CD14-positive monocyte (primary cell): ENCODE data around the gene STRN. TPM values are rescaled to one million over a fixed set of nuclear protein-coding genes. Genes with fewer than 3 reads are reported as not detected.

Experiments
- DNase-seq, 3 donors: peaks; one replicate each; pipeline ENCODE4 v3.0.0-alpha.2; 2011 to 2022
- H2AFZ ChIP-seq: 2 replicates; pipeline ENCODE4 v1.6.0; 2012; ENCODE audit warnings: mild to moderate bottlenecking, low read depth, low read length, inconsistent platforms; ENCODE audit not compliant: insufficient read depth, poor library complexity, severe bottlenecking
- H3K27ac ChIP-seq, 2 donors: 1 replicate in 1 of 2; 2 replicates in 1 of 2; pipeline ENCODE4 v1.5.1; 2012 to 2013; ENCODE audit warnings: low read length in 2 of 2, control low read depth in 1 of 2, inconsistent platforms in 1 of 2, low read depth in 1 of 2, mild to moderate bottlenecking in 1 of 2
- H3K27me3 ChIP-seq, 2 donors: one replicate each; pipeline versions ENCODE4 v1.6.0 to v1.6.1; 2011 to 2013; ENCODE audit warnings: low read length in 2 of 2; ENCODE audit not compliant: control insufficient read depth in 2 of 2, insufficient read depth in 2 of 2
- H3K36me3 ChIP-seq, 2 donors: replicated peaks in 1 of 2; 1 replicate in 1 of 2; 2 replicates in 1 of 2; pipeline versions ENCODE4 v1.5.1 to v1.6.1; 2012 to 2013; ENCODE audit warnings: low read length in 2 of 2, control low read depth in 1 of 2, inconsistent platforms in 1 of 2, mild to moderate bottlenecking in 1 of 2; ENCODE audit not compliant: insufficient read depth in 2 of 2, control insufficient read depth in 1 of 2
- H3K4me1 ChIP-seq, 2 donors: 1 replicate in 1 of 2; 2 replicates in 1 of 2; pipeline versions ENCODE4 v1.5.1 to v1.6.1; 2012 to 2013; ENCODE audit warnings: low read length in 2 of 2, control low read depth in 1 of 2, inconsistent platforms in 1 of 2, mild to moderate bottlenecking in 1 of 2, moderate library complexity in 1 of 2; ENCODE audit not compliant: insufficient read depth in 2 of 2, control insufficient read depth in 1 of 2
- H3K4me2 ChIP-seq: replicated peaks from 2 replicates; pipeline ENCODE3; 2012; ENCODE audit warnings: low read length, moderate library complexity, mild to moderate bottlenecking; ENCODE audit not compliant: poor library complexity, severe bottlenecking; ENCODE audit errors: extremely low read depth
- H3K4me3 ChIP-seq, 3 experiments: fragments of 200-600 bp in 1 of 3; sonication (generic) in 1 of 3; replicated peaks in 1 of 3; 1 replicate in 2 of 3; 2 replicates in 1 of 3; pipeline ENCODE4 v1.5.1; 2011 to 2013; ENCODE audit warnings: low read length in 3 of 3, mild to moderate bottlenecking in 3 of 3, control low read depth in 2 of 3, low read depth in 2 of 3, inconsistent platforms in 1 of 3, moderate library complexity in 1 of 3
- H3K79me2 ChIP-seq: 2 replicates; pipeline ENCODE4 v1.6.0; 2012; ENCODE audit warnings: mild to moderate bottlenecking, control low read depth, inconsistent platforms, low read length, moderate library complexity; ENCODE audit not compliant: insufficient read depth
- H3K9ac ChIP-seq: 2 replicates; pipeline ENCODE4 v1.6.0; 2017; ENCODE audit warnings: low read length, mild to moderate bottlenecking; ENCODE audit not compliant: insufficient read depth, poor library complexity, severe bottlenecking
- H3K9me3 ChIP-seq, 2 donors: replicated peaks in 1 of 2; 1 replicate in 1 of 2; 2 replicates in 1 of 2; pipeline versions ENCODE4 v1.5.1 to v1.6.1; 2012 to 2013; ENCODE audit warnings: low read length in 2 of 2, control low read depth in 1 of 2; ENCODE audit not compliant: control insufficient read depth in 1 of 2, insufficient read depth in 1 of 2
- H4K20me1 ChIP-seq: 2 replicates; pipeline ENCODE4 v1.6.0; 2012; ENCODE audit warnings: mild to moderate bottlenecking, low read length, control low read depth, moderate library complexity; ENCODE audit not compliant: insufficient read depth
- H3K27ac Mint-ChIP-seq, 7 donors: one replicate each; pipeline ENCODE4 v1.8.0; 2020; ENCODE audit warnings: mild to moderate bottlenecking in 7 of 7, mixed read lengths in 7 of 7, moderate library complexity in 6 of 7, inconsistent platforms in 2 of 7
- H3K27me3 Mint-ChIP-seq, 3 donors: one replicate each; pipeline ENCODE4 v1.8.0; 2021 to 2022; ENCODE audit warnings: low read depth in 3 of 3, mild to moderate bottlenecking in 3 of 3, mixed read lengths in 3 of 3, moderate library complexity in 3 of 3, inconsistent platforms in 1 of 3
- H3K36me3 Mint-ChIP-seq, 2 donors: one replicate each; pipeline ENCODE4 v1.8.0; 2020; ENCODE audit warnings: mixed read lengths in 2 of 2, inconsistent platforms in 1 of 2, mild to moderate bottlenecking in 1 of 2
- H3K4me1 Mint-ChIP-seq: one replicate; pipeline ENCODE4 v1.8.0; 2020; ENCODE audit warnings: mild to moderate bottlenecking, mixed read lengths
- H3K4me3 Mint-ChIP-seq, 2 donors: one replicate each; pipeline ENCODE4 v1.8.0; 2020; ENCODE audit warnings: mild to moderate bottlenecking in 2 of 2, mixed read lengths in 2 of 2, moderate library complexity in 1 of 2
- H3K9me3 Mint-ChIP-seq, 7 donors: one replicate each; pipeline ENCODE4 v1.8.0; 2020 to 2022; ENCODE audit warnings: mixed read lengths in 7 of 7, mild to moderate bottlenecking in 6 of 7, moderate library complexity in 6 of 7, inconsistent platforms in 2 of 7
- WGBS: methylation state at CpG from one replicate; pipeline ENCODE4 v1.1.5; 2013; ENCODE audit warnings: missing lambda C conversion rate; ENCODE audit not compliant: insufficient coverage; 5-methylcytosine and 5-hydroxymethylcytosine counted together
- intact Hi-C, 2 donors: fragments of 100-400 bp; cut with micrococcal nuclease; formaldehyde crosslinking; loops; one replicate each; pipeline versions ENCODE4 v1.15.0 to v1.15.1; 2023
- polyA plus RNA-seq, 3 donors: library from polyadenylated mRNA; depleted of rRNA in 1 of 3; unstranded in 2 of 3; stranded (reverse) in 1 of 3; fragments of 300-500 nt in 2 of 3; fragments of >200 nt in 1 of 3; fragmentation: Illumina TruSeq in 2 of 3; gene quantifications; 1 replicate in 2 of 3; 2 replicates in 1 of 3; pipeline ENCODE4 v1.2.3, GENCODE V29; 2012 to 2021
- small RNA-seq: library from RNA; depleted of rRNA; stranded (forward); fragments of <200 nt; gene quantifications from one replicate; pipeline ENCODE3, GENCODE V24; 2012; ENCODE audit warnings: low read depth; ENCODE audit not compliant: insufficient read length
- TF ChIP-seq, protein P1 (sequence below): fragments of 200-600 bp; IDR thresholded peaks from one replicate; pipeline ENCODE4 v1.8.0; 2022; ENCODE audit warnings: antibody characterized with exemption, mild to moderate bottlenecking

The STRN gene
- polyA plus RNA-seq, 3 donors, result 7.0 to 15.7 (median 10.7) TPM

- Histone ChIP-seq H3K36me3 (no peaks in the 10 kb centered on the region), H2AFZ (no peak overlapping the region), H3K9me3 (no peaks in the 10 kb centered on the region), H3K27ac (no peak overlapping the region), H3K9ac (no peak overlapping the region), H3K4me1 (no peaks in the 10 kb centered on the region), H4K20me1 (no peaks in the 10 kb centered on the region), H3K4me2 (no peak overlapping the region), H3K79me2 (no peaks in the 10 kb centered on the region), H3K4me3 (no peak overlapping the region), H3K27me3 (no peaks in the 10 kb centered on the region)
- Mint-ChIP-seq H3K4me3 (no peak overlapping the region), H3K27me3 (peaks cover 0 to 2% (median 2%) of the 10 kb centered on the region in 3 donors), H3K36me3 (no peaks in the 10 kb centered on the region), H3K9me3 (peaks cover 0 to 4% (median 0%) of the 10 kb centered on the region in 7 donors), H3K27ac (no peak overlapping the region), H3K4me1 (no peaks in the 10 kb centered on the region)
- no peak for DNase-seq
- WGBS, result no CpG with 5 or more reads among the region's 3 CpGs
- intact Hi-C loops, result no loop called here
- TF ChIP-seq, protein P1, sequence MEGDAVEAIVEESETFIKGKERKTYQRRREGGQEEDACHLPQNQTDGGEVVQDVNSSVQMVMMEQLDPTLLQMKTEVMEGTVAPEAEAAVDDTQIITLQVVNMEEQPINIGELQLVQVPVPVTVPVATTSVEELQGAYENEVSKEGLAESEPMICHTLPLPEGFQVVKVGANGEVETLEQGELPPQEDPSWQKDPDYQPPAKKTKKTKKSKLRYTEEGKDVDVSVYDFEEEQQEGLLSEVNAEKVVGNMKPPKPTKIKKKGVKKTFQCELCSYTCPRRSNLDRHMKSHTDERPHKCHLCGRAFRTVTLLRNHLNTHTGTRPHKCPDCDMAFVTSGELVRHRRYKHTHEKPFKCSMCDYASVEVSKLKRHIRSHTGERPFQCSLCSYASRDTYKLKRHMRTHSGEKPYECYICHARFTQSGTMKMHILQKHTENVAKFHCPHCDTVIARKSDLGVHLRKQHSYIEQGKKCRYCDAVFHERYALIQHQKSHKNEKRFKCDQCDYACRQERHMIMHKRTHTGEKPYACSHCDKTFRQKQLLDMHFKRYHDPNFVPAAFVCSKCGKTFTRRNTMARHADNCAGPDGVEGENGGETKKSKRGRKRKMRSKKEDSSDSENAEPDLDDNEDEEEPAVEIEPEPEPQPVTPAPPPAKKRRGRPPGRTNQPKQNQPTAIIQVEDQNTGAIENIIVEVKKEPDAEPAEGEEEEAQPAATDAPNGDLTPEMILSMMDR, result no peak
Measured at GRCh38 chr2:36798724-36799123, 167.6 kb downstream of the STRN start.

- Histone ChIP-seq H3K9ac (no peak overlapping the region), H3K9me3 (no peaks in the 10 kb centered on the region), H4K20me1 (no peaks in the 10 kb centered on the region), H3K4me3 (no peak overlapping the region), H2AFZ (no peak overlapping the region), H3K4me2 (no peak overlapping the region), H3K79me2 (no peaks in the 10 kb centered on the region), H3K36me3 (no peaks in the 10 kb centered on the region), H3K27me3 (no peaks in the 10 kb centered on the region), H3K27ac (no peak overlapping the region), H3K4me1 (no peaks in the 10 kb centered on the region)
- Mint-ChIP-seq H3K27ac (no peak overlapping the region), H3K4me1 (no peaks in the 10 kb centered on the region), H3K9me3 (peaks cover 0 to 3% (median 0%) of the 10 kb centered on the region in 7 donors), H3K27me3 (peaks cover 0 to 2% (median 2%) of the 10 kb centered on the region in 3 donors), H3K36me3 (no peaks in the 10 kb centered on the region), H3K4me3 (no peak overlapping the region)
- no peak for DNase-seq
- 61% methylated on average over 6 of the region's 6 CpGs for WGBS
- intact Hi-C loops, result no loop called here
- TF ChIP-seq, protein P1, result no peak
Measured at GRCh38 chr2:36797324-36798070, 168.8 kb downstream of the STRN start.

Small RNA genes within 50 kb of the gene (small RNA-seq; reads per million reads assigned to genes)
- gene RNU6-577P, result not detected

Other genes with a start within 250 kb of the STRN start
- gene HEATR5B, start 117.8 kb upstream of the STRN start, polyA plus RNA-seq, result 10 to 100 TPM in 1 of 3 donors, 1 to 10 TPM in 2; 3.5 to 21.6 (median 3.8) TPM
- 1 to 10 TPM; 3.1 to 5.7 (median 3.8) TPM for gene GPATCH11, start 118.0 kb upstream of the STRN start, polyA plus RNA-seq
- 10 to 100 TPM in 2 of 3 donors, 1 to 10 TPM in 1; 7.9 to 23.4 (median 17.6) TPM for gene EIF2AK2, start 190.4 kb upstream of the STRN start, polyA plus RNA-seq
- not detected for gene SULT6B1, start 222.1 kb upstream of the STRN start, polyA plus RNA-seq
- 10 to 100 TPM; 12.6 to 19.3 (median 18.2) TPM for gene CEBPZOS, start 230.0 kb upstream of the STRN start, polyA plus RNA-seq